GM20000 (cell line): ENCODE data around the gene PDE7B.

Experiments
- DNase-seq: peaks from one replicate; pipeline ENCODE4 v3.0.0; 2012; ENCODE audit warnings: low spot score
- TF ChIP-seq, protein P1 (sequence below): IDR thresholded peaks from 2 replicates; pipeline ENCODE4 v1.5.1; 2012; ENCODE audit warnings: mild to moderate bottlenecking, control low read depth; ENCODE audit errors: extremely low read depth, missing control alignments

PDE7B gene

DNA sequence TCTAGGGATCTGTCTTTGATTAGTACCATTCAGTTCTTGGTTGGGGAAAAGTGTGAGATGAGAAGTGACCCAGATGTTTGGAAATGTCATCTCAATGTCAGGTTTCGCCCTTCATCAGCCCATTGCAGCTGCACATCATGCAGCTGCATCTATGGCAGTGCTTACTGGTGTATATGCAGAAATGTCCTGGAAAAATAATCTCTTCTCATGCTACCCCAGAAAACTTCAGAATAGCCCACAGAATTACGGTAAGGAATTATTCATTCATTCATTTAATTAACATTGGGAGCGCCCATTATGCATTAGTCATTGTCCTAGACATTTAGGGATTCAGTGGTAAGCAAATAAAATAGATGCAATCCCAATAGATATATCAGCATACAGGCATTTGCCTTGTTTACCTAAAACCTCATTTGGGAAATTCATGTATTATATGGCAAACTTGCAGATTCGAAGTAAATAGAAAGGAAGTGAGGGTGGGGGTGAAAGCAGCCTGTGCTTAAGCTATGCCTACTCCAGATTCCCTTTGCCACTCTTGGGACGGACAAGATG, 89.2 kb downstream of the PDE7B start:
- no peak for DNase-seq
- TF ChIP-seq, protein P1, sequence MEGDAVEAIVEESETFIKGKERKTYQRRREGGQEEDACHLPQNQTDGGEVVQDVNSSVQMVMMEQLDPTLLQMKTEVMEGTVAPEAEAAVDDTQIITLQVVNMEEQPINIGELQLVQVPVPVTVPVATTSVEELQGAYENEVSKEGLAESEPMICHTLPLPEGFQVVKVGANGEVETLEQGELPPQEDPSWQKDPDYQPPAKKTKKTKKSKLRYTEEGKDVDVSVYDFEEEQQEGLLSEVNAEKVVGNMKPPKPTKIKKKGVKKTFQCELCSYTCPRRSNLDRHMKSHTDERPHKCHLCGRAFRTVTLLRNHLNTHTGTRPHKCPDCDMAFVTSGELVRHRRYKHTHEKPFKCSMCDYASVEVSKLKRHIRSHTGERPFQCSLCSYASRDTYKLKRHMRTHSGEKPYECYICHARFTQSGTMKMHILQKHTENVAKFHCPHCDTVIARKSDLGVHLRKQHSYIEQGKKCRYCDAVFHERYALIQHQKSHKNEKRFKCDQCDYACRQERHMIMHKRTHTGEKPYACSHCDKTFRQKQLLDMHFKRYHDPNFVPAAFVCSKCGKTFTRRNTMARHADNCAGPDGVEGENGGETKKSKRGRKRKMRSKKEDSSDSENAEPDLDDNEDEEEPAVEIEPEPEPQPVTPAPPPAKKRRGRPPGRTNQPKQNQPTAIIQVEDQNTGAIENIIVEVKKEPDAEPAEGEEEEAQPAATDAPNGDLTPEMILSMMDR, result no peak

DNA sequence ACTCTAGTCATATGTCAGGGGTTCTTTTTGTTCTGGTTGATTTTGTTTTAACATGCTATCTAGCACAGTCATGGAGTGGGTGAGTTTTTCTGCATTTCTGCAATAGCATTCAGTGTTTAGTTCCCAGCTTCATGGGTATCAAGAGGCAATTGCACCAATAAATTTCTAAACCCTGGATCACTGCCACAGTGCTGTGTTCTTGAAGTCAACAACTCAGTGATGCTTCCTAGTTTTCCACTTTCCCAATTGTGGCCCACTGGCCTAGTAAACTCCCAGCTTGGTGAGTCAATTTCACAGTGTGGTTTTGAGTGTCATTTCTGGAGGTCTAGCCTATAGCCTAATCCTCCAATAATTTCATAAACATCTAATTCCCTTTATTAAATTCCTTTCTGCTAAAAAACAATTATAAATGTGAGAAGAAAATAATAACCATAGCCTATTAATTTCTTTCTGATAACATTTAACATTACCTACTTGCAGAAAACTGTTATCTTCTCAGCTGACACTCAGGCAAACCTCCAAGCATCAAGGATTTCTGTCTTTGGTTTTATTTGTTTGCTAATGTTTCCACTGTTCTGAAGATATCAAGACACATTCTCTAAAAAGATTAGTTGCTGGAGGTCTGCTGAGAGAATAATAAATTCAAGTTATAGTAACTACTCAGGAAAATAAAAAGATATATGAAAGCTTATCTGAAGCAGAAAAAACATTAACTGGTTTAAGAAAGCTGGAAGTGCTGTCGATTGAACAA, 89.9 kb downstream of the PDE7B start:
- TF ChIP-seq, protein P1, result no peak
- no peak for DNase-seq

GRCh38 chr6:135944120-135944519, 92.6 kb downstream of the PDE7B start:
- no peak for DNase-seq
- TF ChIP-seq, protein P1, result no peak

DNA sequence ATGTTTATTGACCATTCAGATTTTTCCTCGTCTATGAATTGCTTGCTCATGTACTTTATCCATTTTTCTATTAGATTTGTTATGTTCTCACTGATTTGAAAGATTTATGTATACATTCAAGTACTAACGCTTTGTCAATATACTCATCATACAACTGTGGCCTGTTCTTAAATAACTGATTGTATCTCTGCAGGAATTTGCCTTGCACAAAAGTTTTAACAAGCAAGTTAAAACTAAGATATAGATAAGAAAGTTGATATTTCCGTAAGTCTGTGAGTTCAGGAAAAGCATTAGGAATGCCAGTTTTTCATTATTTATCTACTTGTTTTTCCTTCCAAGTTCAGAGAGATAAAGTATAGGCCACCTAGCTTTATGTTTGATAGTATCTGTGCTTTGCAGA, 95.2 kb downstream of the PDE7B start:
- no peak for DNase-seq
- TF ChIP-seq, protein P1, result no peak

- TF ChIP-seq, protein P1, result no peak
- DNase-seq, result no peak
Measured at GRCh38 chr6:135950669-135951068, 99.2 kb downstream of the PDE7B start.

DNA sequence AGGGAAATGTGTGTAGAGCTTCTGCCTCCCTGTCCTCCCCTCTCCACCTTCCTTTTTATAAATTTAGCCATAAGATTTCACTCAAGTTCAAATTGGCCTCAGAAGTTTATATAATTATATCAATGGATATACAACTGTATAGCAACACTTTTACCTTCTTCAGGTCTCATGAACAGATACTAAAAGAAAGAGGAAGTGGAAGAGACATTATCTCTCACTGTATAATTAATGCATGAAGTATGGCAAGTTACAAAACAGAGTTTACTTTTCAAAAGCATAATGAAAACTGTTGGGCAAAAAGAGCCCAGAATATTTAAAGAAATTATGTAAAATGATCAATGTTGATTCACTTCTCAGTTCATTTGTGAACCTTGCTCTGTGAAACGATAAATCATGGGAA, 99.7 kb downstream of the PDE7B start:
- DNase-seq, result no peak
- TF ChIP-seq, protein P1, result no peak

DNA sequence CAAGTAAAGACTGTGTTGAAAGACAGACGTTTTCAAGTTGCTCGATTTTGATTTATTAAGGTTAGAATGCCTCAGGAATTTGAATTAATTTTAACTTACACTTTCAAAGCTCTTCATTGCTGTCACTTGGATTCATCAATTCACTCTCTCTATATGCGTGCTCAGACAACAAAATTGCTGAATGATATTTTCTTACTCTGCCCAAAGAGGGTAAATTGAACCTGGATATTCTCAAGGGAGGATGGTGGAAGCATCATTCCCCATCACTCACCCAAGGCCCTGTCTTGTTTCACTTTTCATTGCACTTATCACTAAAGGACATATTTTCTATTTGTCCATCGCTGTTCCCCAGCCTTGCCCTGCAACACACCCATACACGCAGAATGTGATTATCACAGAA, 102.3 kb downstream of the PDE7B start:
- no peak for DNase-seq
- TF ChIP-seq, protein P1, result no peak
